IPS-18c (cell line): ENCODE measurements around the gene ZFP36L2.

Experiments used
- H3K4me3 ChIP-seq: 2 replicates; pipeline ENCODE4 v1.7.0; 2013; ENCODE audit warnings: low read depth, mild to moderate bottlenecking, low read length, moderate library complexity; ENCODE audit not compliant: insufficient read depth
- H3K9me3 ChIP-seq: one replicate; pipeline ENCODE4 v1.6.1; 2013; ENCODE audit warnings: mild to moderate bottlenecking, low read length, moderate library complexity; ENCODE audit not compliant: control insufficient read depth, insufficient read depth

Gene ZFP36L2

DNA sequence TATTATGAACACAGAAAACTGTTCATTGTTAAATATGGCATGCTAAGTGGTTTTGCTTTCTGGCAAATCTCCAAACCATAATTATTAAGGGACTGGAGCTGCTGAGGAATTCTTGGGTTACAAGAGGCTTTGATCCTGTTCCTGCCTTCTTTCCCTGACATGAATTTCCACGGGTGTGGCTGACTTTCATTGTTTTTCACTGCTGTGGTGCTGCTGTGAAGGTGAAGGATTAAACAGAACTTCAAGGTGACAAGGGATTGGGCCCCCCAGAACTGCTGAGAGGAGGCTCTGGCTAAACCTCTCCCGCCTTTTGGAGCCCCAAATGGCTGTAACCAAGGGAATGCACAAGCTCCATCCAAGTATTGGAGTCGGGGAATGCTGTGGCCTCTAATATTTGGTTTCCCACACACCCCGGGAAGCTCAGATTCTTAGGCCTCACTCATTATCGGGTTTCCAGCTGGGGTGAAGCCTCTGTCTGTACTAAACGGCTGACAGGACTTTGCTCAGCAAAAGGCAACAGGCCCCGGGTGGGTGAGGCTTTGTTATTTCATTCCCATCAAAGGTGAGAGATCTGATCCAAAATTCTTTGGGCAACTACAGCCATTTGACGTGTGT, 29.0 kb upstream of the ZFP36L2 start:
- H3K4me3 ChIP-seq = no peak overlapping the region
- no peaks in the 10 kb centered on the region for H3K9me3 ChIP-seq

DNA sequence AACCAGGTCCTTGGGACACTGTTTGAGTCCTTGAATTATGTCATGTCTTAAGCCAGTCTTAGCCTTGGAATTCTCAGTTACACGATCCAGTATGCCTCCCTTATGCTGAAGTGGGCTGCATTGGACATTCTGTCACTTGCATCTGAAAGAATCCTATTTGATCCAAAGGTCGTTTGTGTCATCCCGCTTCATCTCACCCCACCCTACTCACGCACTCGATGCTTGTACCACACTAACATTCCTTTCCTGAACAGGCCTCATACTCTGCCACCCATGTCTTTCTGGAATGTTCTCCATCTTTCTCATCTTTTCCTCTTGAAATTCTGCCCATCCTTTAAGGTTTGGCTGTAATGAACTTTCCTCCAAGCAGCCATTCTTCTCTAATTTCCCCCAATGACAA, 27.9 kb upstream of the ZFP36L2 start:
- Histone ChIP-seq H3K9me3 (no peaks in the 10 kb centered on the region), H3K4me3 (no peak overlapping the region)

DNA sequence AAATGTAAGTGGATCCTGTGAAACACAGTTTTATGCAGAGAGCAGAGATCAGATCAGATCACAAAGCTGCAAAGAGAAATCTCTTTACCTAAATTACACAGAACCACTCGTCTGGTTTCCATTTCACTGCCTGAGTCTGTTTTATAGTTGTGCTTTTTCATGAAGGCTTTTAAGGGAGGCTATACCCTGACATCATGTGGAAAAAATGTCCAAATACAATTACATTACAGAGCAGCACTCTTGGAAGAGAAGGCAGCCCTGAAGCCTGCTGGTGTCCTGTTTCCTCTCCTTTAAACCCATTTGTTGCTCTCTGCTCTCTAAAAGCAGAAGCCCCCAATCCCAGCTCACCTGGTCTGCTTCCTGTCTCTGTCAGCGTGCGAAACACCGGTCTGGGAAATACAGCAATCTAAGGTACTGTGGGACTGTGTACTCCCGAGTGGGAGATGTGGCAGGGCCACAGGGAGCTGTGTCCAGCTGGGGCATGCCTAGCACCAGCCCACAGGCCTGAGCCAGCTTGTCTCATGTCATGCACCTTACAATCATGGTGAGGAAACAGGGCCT, 24.8 kb upstream of the ZFP36L2 start:
- Histone ChIP-seq H3K4me3 (no peak overlapping the region), H3K9me3 (no peaks in the 10 kb centered on the region)

- no peaks in the 10 kb centered on the region for H3K9me3 ChIP-seq
- no peak overlapping the region for H3K4me3 ChIP-seq
Observed at GRCh38 chr2:43250015-43250414, 23.6 kb upstream of the ZFP36L2 start.

DNA sequence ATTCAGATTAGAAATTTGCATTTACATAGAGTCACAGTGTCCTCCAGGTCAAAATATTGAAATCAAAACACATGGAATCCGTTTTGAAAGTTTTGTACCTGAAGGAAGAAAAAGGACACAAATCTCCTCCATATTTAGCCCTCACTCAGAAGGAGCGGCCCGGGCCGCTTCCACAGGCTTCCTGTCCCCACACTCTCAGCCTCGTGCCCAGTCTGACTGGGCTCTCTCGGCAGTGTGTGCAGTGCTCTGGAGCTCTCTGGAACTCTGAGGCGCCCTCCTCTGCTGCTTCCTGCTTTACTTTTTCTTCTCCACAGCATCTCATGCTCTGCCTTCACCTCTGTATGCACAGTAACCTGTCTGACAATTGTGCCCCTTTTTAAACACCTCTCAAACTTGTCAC, 22.2 kb upstream of the ZFP36L2 start:
- Histone ChIP-seq H3K9me3 (no peaks in the 10 kb centered on the region), H3K4me3 (no peak overlapping the region)

- no peak overlapping the region for H3K4me3 ChIP-seq
- H3K9me3 ChIP-seq = no peaks in the 10 kb centered on the region
Observed at GRCh38 chr2:43246641-43247040, 20.2 kb upstream of the ZFP36L2 start.

GRCh38 chr2:43241558-43241957, 15.2 kb upstream of the ZFP36L2 start:
- Histone ChIP-seq H3K9me3 (no peaks in the 10 kb centered on the region), H3K4me3 (no peak overlapping the region)

DNA sequence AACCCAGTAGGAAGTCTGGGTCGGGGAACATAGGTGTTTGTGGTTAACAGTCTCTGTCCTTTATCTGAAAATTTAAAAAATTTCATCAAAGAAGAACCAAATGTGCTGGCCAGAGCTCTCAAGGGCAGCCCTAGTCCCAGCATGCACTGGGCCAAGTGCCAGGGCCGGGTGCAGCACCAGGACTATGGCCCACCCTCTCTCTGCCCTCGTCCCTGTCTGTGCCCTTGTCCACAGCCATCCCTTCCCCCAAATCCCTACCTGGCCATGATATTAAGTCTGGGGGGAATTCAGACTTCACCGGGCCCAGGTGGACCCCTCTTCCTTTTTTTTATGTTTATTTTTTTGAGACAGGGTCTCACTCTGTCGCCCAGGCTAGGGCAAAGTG, 14.4 kb upstream of the ZFP36L2 start:
- H3K4me3 ChIP-seq = no peak overlapping the region
- no peaks in the 10 kb centered on the region for H3K9me3 ChIP-seq

DNA sequence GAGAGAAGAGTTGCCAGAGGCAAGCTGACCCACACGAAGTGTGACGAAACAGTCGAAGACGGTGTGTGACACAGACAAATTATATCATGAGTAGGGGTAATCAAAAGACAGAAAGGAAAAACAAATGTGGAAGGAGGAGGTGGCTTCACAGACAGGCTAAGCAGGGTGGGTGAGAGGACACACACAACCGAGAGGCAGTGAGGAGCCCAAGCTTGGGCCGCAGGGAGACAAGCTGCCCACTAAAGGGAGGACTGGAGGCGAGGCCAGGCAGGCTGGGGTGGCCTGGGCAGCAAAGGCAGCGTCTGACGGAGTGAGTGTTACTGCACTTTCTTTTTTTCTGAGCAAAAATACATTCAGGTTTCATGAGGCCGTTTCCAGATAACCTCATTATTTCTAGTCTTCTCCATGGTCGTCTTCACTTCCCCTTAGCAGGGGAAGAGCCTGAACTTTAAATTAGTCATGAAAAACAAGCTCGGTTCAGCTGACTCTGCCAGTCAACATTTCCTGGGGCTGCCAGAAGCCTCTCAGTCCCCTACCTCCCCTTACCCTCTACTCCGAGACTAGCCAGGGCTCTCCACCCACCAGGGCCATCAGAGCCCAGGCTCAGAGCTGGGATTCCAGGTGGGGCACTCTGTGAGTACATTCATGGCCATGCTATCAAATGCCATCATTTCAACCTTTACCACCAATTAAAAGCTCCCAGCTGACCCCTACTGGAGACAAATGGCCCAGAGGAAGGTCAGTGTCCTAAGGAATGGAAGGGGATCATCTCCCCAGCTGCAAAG, 13.8 kb upstream of the ZFP36L2 start:
- Histone ChIP-seq H3K4me3 (no peak overlapping the region), H3K9me3 (no peaks in the 10 kb centered on the region)

GRCh38 chr2:43238813-43239212, 12.4 kb upstream of the ZFP36L2 start:
- Histone ChIP-seq H3K4me3 (no peak overlapping the region), H3K9me3 (no peaks in the 10 kb centered on the region)

DNA sequence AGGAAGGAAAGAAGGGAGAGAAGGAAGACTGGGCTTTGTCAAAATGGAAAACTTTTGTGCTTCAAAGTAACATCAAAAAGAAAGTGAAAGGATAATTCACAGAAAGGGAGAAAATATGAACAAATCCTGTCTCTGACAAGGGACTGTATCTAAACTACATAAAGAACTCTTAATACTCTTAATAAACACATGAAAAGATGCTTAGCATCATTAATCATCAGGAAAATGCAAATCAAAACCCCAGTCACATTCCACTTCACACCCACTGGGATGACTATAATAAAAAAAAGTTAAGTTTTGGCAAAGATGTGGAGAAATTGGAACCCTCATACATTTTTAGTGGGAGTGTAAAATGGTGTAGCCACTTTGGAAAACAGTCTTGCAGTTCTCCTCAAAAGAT, 11.8 kb upstream of the ZFP36L2 start:
- H3K9me3 ChIP-seq = no peaks in the 10 kb centered on the region
- H3K4me3 ChIP-seq = no peak overlapping the region

GRCh38 chr2:43233218-43234212, 7.1 kb upstream of the ZFP36L2 start:
- Histone ChIP-seq H3K9me3 (no peaks in the 10 kb centered on the region), H3K4me3 (no peak overlapping the region)

DNA sequence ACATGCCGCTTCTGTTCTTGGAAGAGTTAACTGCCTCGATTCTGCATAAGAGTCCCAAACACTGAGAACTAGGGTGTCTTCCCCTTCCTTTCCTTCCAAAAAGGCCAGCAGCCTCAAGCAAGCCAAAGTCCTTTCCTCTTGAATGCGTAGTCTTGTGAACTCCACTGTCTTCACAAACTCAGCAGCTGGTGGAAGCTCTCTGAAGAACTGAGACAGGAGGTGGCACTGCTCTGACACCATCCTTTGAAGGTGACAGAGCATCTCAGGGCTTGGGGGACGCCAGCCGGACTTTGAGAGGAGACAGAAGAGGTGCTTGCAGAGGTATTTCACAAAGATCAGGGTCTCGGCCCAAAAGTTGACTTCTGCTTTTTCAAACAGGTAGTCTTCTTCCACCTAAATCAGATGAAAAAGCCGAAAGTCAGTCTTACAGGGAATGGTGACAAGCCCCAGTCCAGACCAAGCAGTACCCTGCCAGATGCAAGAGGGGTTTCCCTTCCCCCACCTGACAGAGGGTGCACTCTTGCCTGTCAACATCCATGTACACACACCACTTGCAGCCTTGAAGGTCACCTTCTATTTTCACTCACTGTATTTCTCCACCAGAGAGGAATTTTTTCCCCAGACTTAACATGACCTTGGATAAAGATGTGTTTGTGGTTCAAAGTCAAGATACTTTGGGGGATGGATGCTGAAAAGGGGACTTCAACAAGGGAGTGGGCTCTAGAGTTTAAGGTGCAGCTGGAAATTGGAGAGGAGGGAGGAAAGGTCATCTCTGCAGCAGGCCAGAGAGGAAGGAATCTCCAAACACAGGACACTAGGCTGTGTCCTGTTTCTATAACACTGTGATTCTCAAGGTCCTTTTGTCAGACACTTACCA, 4.8 kb upstream of the ZFP36L2 start:
- H3K4me3 ChIP-seq = no peak overlapping the region
- no peaks in the 10 kb centered on the region for H3K9me3 ChIP-seq

DNA sequence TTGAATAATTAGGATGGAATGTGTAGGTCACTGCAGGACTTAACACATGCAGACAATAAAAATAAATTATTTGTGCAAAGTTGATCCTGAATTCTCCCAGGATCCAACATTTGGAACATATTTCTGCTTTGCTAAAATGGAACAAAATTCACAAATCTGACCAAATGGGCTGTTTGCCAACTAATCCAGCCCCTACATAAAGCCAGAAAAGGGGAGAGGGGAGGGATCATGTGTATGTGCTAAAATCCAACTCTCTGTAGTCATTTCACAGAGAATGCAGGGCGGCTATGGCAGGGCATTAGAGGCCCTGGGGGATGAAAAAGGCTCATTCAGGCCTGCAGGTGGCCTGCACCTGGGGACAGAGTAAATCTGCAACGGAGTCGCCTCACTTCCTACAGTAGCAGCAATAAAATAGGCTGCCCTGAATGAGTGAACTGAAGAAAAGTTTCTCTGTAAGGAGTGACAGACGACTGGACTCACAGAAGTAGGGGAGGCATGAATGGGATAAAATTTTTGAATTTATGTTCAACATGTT, 4.0 kb upstream of the ZFP36L2 start:
- no peak overlapping the region for H3K4me3 ChIP-seq
- H3K9me3 ChIP-seq = no peaks in the 10 kb centered on the region

DNA sequence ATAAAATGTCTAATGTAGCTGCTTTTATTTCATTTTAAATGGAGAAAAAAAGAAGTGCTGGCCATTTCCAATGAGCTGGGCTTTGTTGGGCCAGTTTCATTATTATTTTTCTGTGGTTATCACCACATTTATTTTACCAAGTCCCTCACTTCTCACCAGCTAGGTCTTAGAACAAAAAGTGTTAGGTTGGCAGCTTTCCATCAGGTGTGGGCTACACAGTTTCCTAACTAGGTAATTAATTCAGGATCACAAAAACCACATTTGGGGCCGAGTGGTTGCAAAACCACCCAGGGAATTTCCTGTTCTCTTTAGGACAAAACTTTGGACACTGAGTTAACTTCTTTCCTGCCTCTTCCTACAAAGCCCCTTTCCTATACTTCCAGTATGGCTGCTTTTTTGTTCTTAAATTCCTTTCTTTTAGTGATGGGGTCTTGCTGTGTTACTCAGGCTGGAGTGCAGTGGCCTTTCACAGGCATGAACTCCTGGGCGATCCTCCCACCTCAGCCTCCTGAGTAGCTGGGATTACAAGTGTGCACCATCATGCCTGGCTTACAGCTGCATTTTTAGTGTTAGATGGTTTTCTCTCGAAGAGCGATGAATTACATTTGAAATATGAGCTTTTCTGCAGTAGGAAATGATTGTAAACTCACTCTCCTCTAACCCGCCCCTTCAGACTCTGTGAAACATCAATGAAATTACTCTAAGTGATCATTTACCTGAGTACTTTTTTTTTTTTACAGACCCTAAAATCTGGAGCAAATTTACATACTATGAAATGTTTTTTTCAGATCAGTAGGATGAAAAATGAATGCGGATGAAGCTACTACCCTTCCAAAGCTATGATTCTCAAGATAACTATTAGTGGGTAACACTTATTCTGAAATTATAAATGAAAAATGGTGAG, 2.6 kb upstream of the ZFP36L2 start:
- no peak overlapping the region for H3K4me3 ChIP-seq
- H3K9me3 ChIP-seq = no peaks in the 10 kb centered on the region
